HG03196 (cell line): ENCODE measurements around the gene KCNK6.

ENCODE experiments used
- ATAC-seq: cut with Tn5 transposase; IDR thresholded peaks from one replicate; pipeline ENCODE4 v1.9.1; 2021; ENCODE audit not compliant: unreplicated experiment

KCNK6 gene

DNA sequence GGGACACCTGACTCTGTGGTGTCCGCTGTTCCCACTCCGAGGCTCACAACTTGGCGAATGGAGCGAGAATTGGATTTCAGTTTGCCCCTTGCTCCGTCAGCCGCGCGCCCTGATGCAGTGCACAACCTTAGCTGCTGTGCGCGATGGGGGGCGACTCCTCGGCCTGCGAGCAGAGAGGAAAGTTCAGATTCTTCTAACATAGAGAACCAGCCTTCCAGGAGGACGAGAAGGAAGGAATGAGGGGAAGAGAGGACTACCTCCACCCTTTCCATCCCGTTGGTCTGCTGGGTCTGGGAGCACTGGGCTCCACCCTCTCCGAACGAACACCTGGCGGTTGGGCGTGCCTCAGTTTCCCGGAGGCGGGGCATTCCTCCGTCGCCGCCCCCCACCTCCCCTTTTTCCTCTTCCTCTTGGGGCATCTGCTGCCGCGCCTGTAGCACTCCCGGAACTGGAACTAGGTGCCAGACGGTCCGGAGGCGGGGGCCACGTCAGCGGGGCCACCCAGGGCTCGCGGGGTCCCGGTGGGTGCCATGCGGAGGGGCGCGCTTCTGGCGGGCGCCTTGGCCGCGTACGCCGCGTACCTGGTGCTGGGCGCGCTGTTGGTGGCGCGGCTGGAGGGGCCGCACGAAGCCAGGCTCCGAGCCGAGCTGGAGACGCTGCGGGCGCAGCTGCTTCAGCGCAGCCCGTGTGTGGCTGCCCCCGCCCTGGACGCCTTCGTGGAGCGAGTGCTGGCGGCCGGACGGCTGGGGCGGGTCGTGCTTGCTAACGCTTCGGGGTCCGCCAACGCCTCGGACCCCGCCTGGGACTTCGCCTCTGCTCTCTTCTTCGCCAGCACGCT is at the start of gene KCNK6:
Gene KCNK6, plus strand, starts transcription at position 425 of the 838 bp plus-strand sequence. Its CDS starts 106 bp downstream, at position 531.
- ATAC-seq = no peak

DNA sequence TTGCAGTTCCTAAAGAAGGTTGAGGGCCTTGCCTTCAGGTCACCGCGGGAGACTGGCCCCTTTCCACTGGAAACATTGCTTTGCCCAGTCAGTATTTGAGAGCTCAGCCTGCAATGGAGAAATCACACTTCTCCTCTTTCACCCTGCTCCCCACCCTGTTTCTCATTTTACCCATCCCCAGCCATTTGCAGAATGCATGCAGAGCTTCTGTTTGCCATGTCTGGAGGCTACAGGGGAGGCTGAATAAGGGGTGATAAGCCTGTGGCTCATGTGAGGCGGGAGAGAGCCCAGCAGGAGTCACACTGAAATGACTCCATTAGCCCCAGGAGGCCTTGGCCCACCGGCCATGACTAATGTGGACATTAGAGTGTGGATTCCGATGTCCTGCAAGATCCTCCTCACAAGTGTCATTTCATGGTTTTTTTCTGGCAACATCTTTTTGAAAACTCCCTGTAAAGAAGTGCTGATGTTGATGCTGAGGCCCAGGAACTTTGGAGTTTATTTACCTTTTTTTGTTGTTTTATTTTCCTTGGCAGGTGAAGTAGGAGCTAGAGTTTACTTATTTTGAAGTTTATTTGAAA is 49.0 kb upstream of the KCNK6 start:
- no peak for ATAC-seq

DNA sequence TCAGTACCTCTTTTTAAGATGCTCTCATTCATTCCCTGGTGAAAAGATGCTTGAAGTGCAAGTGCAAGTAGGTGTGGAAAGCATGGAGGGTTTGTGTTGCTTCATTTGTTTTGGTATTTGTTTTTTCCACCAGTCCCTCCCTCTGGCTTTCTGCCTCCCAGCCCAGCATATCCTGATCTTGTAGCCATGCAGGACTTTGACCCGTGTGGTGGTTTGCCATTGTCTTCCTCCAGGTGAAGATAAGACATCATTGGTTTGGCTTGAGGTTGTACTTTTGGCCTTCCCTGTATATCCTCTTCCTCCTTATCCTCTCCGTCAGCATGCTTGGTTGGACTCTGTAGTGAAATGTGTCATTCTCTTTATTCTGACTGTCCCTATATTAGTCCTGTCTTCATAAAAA is 46.1 kb upstream of the KCNK6 start:
- ATAC-seq = no peak

DNA sequence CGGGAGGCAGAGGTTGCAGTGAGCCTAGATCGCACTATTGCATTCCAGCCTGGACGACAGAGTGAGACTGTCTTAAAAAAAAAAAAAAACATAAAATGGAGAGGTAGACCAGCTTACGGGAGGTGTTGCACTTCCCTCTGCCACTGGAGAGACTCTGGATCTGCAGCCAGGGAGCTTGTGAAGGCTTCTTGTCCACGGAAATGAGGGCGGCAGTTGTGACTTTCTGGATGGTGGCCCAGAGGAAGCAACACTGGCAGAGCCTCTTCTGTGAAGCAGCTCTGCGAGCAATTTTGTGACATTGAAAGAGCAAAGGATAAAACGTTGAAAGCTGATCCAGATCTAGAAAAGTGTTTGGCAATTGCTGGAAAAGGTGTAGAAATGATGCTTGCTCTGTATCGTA is 44.9 kb upstream of the KCNK6 start:
- ATAC-seq = no peak

DNA sequence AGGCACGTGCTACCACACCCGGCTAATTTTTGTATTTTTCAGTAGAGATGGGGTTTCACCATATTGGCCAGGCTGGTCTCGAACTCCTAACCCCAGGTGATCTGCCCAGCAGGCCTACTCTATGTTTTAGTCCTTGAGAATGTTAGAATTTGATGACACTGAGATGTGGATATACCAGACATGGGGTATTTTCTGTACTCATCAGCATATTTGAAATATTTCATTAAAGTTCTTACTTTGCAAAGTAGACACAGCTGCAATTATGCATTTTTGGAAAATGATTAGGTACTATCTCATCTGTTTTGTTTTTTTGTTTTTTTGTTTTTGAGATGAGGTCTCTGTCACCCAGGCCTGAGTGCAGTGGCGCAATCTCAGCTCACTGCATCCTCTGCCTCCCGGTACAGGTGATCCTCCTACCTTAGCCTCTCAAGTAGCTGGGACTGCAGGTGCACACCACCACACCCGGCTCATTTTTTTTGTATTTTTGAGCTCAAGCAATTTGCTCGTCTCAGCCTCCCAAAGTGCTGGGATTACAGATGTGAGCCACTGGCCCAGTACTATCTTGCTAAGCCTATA is 42.6 kb upstream of the KCNK6 start:
- ATAC-seq = no peak

DNA sequence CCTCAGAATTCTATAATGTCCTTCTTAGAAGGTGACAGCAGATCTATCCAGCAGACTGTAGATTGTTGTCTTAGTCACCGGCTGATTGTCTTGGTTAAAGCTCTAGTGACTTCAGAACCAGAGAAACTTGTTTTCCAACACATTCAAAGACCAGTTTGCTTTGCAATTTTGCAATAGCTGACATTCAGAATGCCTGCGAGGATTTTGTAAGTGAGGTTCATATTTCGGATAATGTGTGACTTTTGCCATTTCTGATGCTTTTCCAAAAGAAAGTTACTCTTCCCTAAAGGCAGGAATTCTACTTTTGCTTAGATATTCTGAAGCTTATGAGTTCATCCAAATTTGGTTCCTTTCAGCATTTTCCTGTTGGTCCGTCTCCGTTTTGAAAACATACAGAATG is 42.1 kb upstream of the KCNK6 start:
- ATAC-seq = no peak

DNA sequence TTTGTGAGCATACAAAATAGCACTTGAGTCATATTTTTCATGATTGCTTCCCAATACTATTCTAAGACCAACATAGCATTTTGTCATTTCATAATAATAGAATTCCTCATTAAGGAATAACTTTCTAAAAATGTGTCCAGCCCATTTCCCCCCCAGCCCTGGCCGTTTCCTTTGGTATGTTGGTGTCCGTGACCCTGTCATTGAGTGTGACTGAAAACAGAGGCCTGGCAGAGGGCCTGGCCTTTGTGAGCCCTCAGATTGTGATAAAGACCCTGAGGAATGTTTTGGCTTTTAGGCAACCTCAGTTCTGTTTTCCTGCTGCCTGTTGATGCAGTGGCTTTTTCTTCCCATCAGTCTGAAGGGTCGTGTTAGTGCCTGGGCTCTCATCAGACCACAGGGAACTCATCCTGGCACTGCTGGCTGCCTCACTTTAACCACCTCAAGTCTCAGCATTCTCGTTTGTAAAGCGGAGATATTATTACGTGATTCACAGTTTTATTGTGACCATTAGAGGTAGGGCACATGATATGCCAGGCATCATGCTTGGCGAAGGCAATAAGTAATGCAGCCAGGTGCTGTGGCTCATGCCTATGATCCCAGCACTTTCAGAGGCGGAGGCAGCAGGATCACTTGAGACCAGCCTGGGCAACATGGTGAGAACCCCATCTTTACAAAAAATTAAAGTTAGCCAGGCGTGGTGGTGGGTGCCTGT is 41.5 kb upstream of the KCNK6 start:
- no peak for ATAC-seq

DNA sequence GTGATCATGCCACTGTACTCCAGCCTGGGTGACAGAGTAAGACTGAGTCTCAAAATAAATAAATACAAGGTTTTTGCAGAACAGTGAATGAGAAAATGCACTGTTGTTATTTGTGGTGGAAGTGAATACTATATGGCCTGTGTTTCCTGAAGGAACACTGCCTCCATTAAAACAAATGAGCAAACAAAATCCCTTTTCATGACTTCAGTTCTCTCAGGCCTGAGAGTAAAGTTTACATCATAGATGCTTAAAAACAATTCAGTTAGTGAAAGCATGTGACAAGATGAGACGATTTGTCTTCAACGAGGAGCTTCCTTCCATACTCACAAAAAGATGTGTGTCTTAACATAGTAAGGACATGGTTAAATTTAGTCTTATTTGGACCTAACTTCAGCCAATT is 40.9 kb upstream of the KCNK6 start:
- no peak for ATAC-seq

DNA sequence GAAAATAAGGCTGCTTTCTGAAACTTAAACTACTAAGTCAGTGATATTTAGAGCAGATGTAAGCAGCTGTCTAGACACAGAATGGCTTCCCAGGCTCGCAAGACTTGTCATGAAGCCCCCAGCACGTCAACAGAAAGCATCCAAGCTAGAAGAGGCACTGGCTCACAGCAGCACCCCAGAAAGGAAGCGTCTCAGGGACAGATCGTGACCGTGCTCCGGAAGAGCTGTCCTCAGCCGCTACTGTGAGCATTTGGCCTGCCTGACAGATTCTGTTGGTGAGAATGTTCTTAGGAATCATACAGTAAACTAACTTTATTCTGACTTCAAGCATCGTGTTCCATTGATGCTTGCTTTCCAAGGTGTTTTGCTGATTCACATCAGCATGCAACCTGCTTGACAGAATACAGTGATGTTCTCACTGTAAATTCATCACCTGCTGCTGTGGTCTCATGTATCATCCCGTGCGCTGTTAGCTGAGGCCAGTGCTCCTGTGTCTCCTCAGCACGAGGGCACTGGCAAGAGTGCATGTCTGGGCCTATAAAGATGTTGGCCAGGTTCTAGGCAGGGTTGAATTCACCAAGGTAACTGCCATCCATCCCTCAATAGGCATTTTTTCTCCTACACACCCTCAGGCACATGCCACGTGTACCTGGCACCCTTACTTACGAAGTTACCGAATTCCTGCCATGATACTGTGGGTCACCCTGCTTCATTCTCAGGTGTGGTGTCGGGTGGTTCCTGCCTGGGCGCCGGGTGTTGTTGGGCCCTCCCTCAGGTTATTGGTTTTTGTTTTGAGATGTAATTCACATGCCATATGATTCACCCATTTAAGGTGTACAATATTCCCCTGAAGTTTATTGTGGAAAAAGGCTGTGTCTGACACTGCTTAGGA is 39.4 kb upstream of the KCNK6 start:
- ATAC-seq = no peak

DNA sequence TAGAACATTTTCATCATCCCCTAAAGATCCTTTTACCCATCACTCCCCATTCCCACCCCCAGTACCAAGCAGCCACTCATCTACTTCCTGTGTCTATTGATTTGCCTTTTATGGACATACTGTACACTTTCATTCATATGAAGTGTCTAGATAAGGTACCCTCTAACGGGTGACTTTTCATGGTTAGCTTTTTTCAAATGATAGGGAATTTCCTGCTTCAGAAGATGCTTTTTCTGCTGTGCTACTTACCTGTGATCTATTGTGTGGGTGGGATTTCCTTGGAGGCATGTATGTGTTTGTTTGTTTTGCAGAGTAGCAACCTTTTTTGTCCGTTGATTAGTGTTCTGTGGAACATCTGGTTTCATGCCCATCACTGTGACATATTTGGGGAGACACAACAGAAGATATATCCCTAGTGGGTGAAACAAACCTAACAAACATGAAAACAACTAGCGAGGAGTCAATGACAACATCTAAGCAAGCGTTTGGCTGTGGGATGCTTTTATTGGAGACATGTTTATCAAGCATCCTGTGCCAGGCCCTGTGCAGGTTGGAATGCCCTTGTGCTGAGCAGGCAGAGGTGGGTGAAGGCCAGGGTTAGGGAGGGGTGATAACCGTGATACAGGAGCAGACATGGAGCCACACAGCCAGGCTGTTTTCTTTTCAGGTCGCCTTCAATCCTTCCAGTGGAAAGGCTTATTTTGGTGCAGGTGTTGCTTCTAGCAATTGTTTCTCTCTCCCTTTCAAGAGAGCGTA is 37.7 kb upstream of the KCNK6 start:
- no peak for ATAC-seq

DNA sequence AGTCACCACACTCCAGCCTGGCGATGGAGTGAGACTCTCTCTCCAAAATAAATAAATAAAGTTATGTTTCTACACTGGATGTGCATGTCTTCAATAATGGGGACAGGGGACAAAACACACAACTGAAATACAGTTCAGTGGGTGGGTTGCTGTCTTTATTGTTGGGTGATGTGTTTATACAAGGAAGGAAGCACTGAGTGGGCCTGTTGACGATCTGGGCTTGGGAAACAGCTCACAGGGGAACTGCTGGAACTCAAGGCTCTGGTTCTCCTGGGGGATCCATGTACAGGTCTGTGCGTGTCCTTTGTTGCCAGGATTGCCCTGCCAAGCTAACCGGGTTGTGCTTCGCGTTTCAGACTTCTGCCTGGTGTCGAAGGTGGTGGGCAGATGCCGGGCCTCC is 36.4 kb upstream of the KCNK6 start:
- ATAC-seq = no peak

DNA sequence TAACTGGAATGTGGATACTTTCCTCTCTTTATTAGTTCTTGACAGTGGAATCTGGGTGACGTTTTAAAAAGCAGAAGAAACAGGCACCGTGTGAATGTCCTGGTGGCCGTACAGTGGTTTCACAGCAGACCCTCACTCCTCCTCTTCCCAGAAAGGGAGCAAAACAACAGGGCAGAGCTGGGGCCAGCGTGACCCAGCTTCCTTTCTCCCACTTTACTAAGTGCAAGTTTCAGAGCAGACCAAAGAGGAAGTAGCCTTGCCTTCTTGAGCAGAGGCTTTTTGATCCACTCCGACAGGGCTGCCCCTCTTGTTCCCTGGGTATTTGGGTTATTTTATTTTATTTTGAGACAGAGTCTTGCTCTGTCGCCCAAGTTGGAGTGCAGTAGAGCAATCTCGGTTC is 35.2 kb upstream of the KCNK6 start:
- ATAC-seq = no peak

DNA sequence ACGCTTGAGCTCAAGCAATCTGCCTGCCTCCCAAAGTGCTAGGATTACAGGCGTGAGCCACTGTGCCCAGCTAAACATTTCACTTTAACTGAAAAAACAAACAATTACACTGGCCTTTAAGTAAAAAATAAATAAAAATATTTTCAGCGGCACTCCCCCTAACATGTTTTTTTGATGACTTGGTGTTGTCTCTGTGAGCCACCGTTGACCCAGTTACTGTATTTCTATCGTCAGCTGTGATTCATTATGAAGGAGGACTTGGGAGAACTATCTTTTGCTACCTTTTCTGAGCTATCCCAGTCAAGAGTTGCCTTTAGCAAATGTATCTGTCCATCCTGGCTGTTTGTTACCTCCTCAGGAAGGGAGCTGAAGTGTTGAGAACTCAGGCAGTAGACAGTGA is 34.1 kb upstream of the KCNK6 start:
- ATAC-seq = no peak

DNA sequence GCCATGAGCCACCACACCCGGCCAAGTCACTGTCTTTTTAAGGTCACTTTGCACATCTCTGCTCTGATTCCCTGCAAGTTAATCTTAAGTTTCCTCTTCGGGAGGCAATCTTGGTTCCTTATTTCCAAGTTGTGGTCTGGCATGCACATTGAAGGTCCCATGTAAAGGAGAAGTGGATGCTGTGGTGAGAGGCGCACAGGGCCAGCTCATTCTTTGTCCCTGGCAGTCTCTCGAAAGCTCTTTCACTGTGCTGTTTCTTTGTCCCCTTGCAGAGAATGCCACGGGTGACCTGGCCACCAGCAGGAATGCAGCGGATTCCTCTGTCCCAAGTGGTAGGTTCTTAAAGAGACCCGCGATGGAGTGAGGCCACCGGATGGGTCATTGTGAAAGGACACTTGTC is 32.0 kb upstream of the KCNK6 start:
- ATAC-seq = no peak

DNA sequence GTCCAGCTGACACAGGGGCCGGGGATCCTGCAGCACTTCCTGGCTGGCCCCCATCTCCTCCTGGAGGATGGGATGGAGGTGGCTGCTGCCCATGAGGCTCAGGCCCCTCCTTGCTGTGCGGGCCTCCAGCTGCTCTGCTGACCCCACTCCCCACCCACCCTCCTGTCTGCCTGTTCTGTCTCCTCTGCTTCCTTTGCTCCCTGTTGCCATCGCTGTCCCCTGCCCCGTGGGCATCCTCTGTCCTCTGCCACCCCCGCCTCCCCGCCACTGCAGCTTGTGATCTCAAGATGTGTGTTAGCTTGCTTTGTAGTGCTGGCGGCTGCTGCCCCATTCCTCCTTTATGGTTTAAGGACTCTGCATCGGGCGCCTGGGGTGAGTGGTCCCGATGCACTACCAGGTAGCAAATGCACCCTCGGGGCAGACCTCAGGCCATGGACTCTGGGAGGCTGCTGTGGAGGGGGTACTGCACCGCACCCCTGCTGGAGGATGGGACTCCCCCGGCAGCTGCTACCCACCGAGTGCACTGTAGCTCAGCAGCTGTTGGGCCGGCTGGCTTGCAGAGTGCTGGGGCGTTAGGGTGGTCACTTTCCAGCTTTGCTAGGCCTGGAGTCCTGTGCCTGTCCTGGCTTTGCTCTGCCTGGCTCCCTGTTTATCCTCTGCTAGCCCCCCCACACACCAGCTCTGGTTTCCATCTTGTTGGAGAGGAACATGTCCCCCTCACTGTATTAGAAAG is 31.4 kb upstream of the KCNK6 start:
- ATAC-seq = no peak

DNA sequence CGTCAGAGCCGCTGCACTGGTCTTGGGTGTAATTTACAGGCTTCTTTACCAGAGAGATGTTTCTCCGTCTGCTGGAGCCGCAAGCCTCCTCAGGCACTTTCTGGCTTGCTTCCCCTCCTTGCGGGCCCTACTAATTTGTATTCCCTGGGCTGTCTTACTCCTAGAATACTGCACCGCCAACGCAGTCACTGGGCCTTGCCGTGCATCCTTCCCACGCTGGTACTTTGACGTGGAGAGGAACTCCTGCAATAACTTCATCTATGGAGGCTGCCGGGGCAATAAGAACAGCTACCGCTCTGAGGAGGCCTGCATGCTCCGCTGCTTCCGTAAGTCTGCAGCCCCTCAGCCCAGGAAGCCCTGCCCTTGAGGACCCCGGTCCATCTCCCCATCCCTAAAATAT is 29.7 kb upstream of the KCNK6 start:
- no peak for ATAC-seq

DNA sequence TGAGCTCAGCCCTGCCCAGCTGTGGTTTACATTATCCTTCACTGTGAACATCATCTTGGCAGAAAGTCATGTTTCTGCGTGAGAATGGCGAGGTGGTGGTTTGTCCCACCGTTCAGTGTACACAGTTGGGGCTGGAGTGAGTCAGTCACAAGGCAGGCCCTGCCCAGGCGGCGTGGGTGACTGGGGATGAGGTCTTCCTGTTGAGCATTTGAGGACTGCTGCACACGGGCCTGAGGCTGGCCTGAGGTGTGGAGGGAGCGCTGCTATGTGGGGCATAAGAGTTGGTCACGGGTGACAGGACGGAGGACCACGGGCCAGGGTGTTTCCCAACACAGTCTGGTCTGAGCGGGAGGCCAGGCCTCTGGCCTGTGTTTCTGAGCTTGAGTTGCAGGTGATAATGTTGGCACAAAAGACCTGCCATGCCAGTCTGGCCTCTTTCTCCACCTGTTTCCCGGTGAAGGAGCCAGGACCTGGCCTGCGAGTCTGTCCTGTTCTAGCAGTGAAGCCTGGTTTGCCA is 29.0 kb upstream of the KCNK6 start:
- no peak for ATAC-seq

DNA sequence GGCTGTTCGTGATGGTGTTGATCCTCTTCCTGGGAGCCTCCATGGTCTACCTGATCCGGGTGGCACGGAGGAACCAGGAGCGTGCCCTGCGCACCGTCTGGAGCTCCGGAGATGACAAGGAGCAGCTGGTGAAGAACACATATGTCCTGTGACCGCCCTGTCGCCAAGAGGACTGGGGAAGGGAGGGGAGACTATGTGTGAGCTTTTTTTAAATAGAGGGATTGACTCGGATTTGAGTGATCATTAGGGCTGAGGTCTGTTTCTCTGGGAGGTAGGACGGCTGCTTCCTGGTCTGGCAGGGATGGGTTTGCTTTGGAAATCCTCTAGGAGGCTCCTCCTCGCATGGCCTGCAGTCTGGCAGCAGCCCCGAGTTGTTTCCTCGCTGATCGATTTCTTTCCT is 27.8 kb upstream of the KCNK6 start:
- ATAC-seq = no peak

DNA sequence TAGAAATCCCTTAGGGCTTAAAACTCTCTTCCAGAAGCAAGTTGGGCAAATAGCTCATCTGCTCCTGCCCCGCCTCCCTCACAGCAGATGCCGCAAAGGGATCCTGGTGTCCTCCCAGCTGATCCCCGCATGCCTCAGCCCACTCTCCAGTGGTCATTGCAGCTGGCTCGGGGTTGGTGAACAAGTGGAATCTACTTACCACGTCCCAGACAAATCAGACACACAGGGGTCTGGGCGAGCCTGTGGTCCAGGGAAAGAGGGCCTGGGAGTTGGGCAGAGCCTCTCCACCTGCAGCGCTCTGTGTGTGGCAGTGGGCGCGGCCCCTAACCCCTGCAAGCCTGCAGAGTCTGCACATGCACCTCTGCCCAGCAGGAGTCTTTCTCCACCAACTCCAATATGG is 26.4 kb upstream of the KCNK6 start:
- ATAC-seq = no peak
